ENCODE results near the gene CCP110.

- no peak for TF ChIP-seq EZH2phosphoT487 (IDR thresholded peaks at IDR 0.05; ENCODE audit: insufficient read depth, low read depth)
- no peak for TF ChIP-seq EZH2 (IDR thresholded peaks at IDR 0.05; ENCODE audit: insufficient read depth, poor library complexity, severe bottlenecking)
Measured at GRCh38 chr16:19522397-19522732, 1.4 kb upstream of the CCP110 start.
